Mucosa of gallbladder (tissue), 1 donor: ENCODE measurements around the gene DLX5. TPM values are rescaled to one million over a fixed set of nuclear protein-coding genes. Genes with fewer than 3 reads are reported as not detected.
"Not testable (repeated sequence)": the region's sequence is repeated elsewhere in the genome, so short reads cannot be mapped to it uniquely, and the experiment has no call there.

Experiments used
- DNase-seq: peaks from one replicate; pipeline ENCODE4 v3.0.0-alpha.2; 2020; ENCODE audit warnings: low spot score
- total RNA-seq: library from RNA; stranded (reverse); gene quantifications from one replicate; pipeline ENCODE4 v1.2.1, GENCODE V29; 2021
- donor health status: DM: no; HTN: no; CAD: no.

The DLX5 gene
- not detected for total RNA-seq

DNA sequence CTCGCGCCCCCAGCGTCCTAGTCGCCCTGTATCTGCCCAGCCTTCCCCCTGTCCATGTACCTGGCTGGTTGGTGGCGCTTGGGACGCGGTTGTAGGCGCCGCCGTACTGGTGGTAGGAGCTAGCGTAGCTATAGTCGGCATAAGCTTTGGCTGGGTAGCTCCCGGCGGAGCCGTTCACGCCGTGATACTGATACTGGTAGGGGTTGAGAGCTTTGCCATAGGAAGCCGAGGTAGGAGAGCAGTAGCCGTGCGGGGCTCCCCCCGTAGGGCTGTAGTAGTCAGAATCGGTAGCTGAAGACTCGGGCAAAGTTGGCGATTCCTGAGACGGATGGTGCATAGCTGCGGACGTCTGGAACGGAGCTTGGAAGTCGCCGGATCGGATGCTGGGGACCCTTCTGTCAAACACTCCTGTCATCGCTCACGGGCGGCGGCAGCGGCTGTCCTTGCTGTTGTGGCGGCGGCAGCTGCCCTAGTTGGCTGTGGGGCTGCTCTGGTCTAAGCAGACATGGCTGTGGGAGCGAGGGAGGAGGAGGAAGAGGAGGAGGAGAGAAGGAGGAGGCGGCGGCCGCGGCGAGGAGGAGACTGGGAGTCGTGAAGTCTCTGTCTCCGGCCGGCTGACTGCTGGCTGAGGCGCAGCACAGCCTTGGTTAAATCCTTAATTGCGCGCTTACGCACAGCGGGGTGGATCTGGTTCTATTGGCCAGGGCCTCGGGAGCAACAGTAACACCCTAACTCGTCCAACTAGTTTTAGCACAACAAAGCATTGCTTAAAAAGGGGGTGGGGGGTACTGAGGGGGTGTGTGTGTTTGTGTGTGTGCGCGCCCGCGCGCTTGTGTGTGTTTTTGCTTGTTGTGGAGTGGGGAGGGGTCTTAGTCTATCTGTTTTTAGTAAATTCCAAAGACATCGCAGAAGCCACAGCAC is at the start of gene DLX5:
DLX5 (minus strand) TSS at position 623 of the 921 bp plus-strand sequence; CDS start at position 415, 208 bp downstream.
- DNase-seq: no peak

DNA sequence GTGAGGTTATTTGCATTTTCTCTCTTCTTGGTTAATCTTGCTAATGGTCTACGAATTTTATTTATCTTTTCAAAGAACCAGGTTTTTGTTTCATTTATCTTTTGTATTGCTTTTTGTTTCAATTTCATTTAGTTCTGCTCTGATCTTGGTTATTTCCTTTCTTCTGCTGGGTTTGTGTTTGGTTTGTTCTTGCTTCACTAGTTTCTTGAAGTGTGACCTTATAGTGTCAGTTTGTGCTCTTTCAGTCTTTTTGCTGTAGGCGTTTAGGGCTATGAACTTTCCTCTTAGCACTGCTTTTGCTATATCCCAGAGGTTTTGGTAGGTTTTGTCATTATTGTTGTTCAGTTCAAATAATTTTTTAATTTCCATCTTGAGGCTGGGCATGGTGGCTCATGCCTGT is 47.4 kb upstream of the DLX5 start:
- not testable (repeated sequence) for DNase-seq

- DNase-seq: peak; percentile 18
These were observed 40.4 kb upstream of the DLX5 start for GRCh38 chr7:97064972-97065587.

DNA sequence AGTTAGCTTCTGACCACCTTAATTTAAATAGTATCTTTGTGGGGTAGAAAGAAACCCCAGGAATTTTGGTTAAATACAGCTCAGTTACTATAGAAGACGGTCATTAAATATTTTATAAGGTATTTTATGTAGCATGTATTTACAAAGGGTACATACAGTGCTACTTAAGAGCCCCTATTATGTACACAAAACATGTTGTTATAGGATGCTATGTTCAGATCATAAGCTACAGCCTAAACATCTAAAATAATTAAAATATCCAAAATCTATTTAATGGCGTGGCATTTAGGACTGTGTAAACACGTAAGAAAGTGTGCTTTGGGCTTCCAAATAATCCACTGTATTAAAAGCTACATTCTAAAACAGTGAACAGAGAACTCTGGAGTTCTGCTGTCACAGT is 39.4 kb upstream of the DLX5 start:
- no peak for DNase-seq

GRCh38 chr7:97043281-97043680 is 18.6 kb upstream of the DLX5 start:
- no peak for DNase-seq

- no peak for DNase-seq
These were observed 14.9 kb upstream of the DLX5 start for GRCh38 chr7:97039374-97040065.

DNA sequence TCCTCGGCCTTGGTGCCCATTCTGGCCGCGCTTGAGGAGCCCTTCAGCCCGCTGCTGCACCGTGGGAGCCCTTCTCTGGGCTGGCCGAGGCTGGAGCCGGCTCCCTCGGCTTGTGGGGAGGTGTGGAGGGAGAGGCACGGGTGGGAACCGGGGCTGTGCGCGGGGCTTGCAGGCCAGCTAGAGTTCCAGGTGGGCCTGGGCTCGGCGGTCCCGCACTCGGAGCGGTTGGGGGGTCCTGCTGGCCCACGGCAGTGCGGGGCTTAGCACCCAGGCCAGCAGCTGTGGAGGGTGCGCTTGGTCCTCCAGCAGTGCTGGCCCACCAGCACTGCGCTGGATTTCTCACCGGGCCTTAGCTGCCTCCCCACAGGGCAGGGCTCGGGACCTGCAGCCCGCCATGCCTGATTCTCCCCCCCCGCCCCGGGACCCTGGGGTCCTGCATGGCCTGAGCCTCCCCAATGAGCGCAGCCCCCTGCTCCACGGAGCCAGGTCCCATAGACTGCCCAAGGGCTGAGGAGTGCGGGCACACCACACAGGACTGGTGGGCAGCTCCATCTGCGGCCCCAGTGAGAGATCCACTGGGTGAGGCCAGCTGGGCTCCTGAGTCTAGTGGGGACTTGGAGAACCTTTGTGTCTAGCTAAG is 9.7 kb upstream of the DLX5 start:
- not testable (repeated sequence) for DNase-seq

DNA sequence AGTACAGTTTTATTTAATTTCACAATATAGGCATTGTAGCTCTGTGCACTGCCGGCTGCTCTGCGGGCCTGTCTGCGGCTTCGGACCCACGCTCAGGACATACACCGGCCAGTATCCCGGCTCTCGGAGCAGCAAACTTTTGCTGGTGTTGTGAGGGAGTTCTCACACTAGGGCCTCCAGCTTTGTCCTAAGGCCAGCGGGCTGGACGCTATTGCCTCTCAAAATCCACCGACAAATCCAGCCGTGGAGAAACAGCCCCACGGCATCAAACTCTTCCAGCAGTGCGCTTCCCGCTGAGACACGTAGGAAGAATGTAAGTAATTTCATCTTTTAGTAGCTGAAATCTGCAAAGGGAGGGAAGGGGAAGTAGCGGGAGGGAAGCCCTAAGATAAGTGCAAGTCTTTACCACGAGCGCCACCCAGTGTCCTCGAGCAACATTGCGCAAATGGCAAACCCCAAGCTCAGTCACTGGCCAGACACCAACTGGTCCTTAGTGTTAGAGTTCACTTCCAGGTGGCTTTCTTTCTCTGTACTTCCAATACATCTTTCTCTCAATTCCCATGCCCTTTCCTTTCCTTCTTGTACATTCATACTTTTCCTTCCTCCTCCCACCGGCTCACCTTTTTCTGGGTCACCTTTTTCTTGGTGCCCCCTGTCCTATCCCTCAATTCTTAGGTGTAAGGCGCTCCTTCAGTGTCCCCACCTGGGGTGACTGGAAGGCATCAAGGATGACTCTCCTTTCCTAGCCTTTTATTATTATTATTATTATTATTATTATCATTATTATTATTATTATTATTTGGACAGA is 3.0 kb upstream of the DLX5 start:
- peak; percentile 74 for DNase-seq

DNA sequence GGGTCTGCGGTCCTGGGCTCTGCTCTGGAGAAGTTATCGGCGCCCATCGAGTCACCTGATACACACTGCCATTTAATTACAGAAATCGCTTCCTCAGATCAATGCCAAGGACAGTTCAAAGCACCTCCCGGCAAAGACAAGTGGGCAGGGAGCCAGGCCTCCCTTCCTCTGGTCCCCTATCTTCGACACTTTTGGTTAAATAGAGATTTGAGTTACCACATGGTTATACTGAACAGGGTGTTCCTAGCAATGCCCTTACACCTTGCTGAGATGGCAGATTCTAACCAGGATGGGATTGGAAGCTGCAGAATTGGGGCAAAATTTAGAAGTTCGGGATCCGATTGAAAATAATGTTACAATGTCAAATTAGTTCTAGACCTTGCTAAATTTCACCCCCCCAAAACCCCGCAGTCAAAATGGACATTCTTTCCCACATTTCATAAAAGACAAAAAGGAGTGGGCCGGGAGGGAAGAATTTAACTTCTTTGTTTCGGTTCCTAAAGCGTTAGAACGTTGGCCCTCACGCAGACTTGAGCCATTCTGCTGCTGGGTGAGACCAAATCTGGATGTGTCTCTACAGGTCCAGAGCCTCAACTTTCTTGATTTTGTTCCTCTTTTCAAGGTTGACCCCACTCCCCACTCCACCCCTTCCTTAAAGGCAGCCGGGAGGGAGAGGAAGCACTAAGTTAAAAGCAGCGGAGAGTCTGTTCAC is 2.2 kb upstream of the DLX5 start:
- no peak for DNase-seq

DNA sequence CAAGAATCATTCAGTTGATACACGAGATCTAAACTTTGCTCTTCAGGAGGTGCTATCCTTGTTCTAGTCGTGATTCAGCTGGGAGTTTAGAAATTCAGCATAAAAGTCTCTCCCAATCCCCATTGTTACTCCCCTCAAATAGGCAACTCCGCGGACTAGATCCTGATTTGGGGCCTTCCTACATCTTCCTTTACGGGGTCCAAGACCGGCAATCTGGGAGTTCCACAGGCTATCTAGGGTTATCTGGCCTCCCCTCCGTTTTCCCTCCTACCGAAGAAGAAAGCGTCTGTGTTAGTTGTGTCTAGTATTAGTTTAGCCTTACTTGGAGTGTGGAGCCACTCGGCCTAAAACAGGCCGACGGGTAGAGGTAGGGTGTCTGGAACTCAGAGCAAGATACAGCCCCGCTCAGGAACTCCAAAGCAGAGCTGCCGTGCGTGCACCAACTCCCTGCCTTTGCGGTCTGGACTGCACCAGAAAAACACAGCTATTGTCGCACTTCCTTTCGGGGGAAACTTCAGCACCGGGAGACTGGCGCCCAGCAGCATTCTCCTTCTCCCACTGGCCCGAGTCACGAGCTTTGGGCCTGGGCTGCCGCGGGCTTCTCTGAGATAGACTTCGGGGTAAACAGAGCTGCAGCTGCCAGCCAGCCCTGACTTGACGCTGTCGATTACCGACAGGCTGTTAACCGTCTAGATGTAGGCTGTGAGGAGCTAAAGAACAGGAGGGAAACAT is 1.5 kb upstream of the DLX5 start:
- no peak for DNase-seq

DNA sequence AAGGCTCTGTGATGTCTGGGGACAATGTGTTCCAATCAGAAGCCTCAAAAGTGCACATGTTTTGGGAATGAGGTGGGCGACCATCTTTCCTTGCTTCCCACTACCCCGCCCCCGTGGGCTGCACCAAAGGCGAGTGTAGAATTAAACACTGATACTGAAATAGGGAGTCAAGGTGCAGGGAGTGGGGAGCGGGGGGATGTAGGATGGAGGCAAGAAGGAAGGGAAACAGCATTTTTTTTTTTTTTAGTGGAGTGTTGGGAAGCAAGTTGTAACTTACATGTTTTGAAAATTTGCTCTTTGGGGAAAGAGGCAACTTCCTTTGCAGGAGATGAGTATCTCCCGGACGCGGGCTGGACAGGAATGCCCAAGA is 484 bp upstream of the DLX5 start:
- DNase-seq: no peak

- no peak for DNase-seq
These were observed 1.9 kb downstream of the DLX5 start for GRCh38 chr7:97022491-97023306.

- no peak for DNase-seq
These were observed 2.7 kb downstream of the DLX5 start for GRCh38 chr7:97021747-97022490.

DNA sequence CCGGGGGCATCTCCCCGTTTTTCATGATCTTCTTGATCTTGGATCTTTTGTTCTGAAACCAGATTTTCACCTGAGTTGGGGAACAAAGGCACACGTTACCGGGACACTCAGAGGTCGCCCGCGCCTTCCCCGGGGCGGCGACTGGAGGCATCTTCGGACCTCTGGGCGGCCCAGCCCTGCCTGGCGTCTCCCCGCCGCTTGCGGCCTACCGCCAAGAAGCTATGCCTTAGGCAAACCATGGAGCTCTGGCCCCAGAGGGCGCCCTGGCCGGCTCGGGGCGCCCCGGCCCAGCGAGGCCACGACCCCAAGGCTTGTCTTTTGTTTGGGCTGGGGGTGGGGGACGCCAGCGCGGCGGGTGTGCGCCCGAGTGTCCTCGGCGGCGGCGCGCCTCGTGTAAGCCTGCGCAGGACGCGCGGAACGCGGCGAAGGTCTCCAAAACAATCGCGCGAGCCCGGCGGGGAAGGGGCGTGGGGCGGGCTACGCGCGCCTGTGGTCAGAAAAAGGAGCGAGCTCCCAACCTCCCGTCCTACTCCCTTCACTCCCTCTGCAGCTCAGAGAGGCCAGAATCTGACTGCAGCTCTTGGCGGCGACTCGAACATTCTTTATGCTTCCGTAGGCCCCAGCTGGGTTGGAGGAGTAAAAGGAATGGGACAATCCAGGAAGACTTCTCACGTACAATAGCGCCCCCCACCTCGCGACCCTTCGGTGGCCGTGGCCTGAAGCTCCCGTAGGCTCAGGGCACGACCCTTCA is 3.5 kb downstream of the DLX5 start:
- no peak for DNase-seq

GRCh38 chr7:97020601-97020995 is 4.0 kb downstream of the DLX5 start:
- DNase-seq: no peak

GRCh38 chr7:97019710-97020225 is 4.9 kb downstream of the DLX5 start:
- DNase-seq: no peak

DNA sequence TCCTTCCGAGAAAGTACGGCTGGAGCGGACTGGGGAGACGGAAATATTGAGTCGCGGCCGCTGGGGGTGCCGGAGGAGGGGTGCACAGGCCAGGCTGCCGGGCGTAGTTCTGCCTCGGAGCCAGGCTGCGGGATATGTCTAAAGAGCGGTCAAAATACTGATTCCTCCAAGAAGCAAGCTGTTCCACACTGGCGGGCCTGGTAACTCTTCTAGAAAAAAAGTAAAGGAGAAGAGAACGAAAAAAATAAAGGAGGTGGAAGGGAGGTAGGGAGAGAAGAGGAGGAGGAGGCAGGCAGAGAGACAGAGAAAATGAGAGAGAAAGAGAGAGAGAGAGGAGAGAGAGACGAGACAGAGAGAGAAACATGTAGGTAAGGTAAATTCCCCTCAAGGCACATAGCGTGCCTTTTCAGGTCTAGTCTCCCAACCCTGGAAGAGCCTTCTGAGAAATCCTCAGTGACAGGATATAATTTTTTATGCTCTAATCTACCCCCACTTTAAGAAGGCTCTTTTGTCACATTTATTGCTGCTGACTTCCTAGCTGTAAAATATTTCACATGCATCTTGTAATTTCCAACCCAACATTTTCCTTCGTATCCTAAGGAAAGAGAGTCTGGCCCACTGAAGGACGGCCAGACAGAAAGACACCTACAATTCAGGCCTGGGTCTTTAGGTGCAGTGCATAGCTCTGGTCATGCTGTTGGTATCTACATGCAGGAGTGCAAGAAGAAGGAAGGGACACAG is 5.7 kb downstream of the DLX5 start:
- no peak for DNase-seq
